HEK293 (cell line): Measurements from ENCODE around the gene SLC1A2.

ENCODE experiments used
- CTCF ChIA-PET: fragments of 350-600 bp; formaldehyde crosslinking; extraction: SDS; loops from one replicate; lab custom pipeline; 2021; ENCODE audit warnings: antibody characterized with exemption; lab: Yijun Ruan, JAX
- POLR2A ChIA-PET: fragments of 300-600 bp; formaldehyde crosslinking; extraction: SDS; loops from one replicate; lab custom pipeline; 2020; ENCODE audit warnings: antibody characterized with exemption, inconsistent platforms; lab: Yijun Ruan, JAX
- H3K27ac ChIP-seq: fragments of 200-500 bp; sonication (Bioruptor generic); 2 replicates; pipeline ENCODE4 v1.5.1; 2014; ENCODE audit warnings: low read depth, low read length, control low read depth, inconsistent platforms; ENCODE audit errors: extremely low read depth
- H3K36me3 ChIP-seq, 2 experiments: fragments of 200-500 bp in 1 of 2; sonication (Bioruptor generic) in 1 of 2; 1 replicate in 1 of 2; 2 replicates in 1 of 2; pipeline ENCODE4 v1.5.1; 2014 to 2017; ENCODE audit warnings: inconsistent platforms in 2 of 2, low read length in 2 of 2; ENCODE audit not compliant: control insufficient read depth in 2 of 2, insufficient read depth in 1 of 2
- H3K4me1 ChIP-seq: fragments of 200-500 bp; sonication (Bioruptor generic); 2 replicates; pipeline ENCODE4 v1.5.1; 2014; ENCODE audit warnings: mild to moderate bottlenecking, low read length, inconsistent platforms; ENCODE audit not compliant: control insufficient read depth, insufficient read depth
- H3K4me3 ChIP-seq: 2 replicates; pipeline ENCODE4 v1.5.1; 2011; ENCODE audit warnings: low read depth, mild to moderate bottlenecking, control low read depth, low read length, moderate library complexity
- H3K9me3 ChIP-seq: fragments of 200-500 bp; sonication (Bioruptor generic); 2 replicates; pipeline ENCODE4 v1.5.1; 2014; ENCODE audit warnings: low read depth, low read length, inconsistent platforms; ENCODE audit not compliant: control insufficient read depth, insufficient read depth
- BCL11A ChIP-seq: fragments of 450-650 bp; formaldehyde crosslinking; IDR thresholded peaks from 2 replicates; pipeline ENCODE4 v1.5.1; 2016; ENCODE audit warnings: low read depth, missing biosample characterization, missing genetic modification characterization
- PRDM1 ChIP-seq: fragments of 450-650 bp; formaldehyde crosslinking; IDR thresholded peaks from 2 replicates; pipeline ENCODE4; 2016; ENCODE audit warnings: missing biosample characterization, missing genetic modification characterization
- SALL2 ChIP-seq: fragments of 450-650 bp; formaldehyde crosslinking; IDR thresholded peaks from 2 replicates; pipeline ENCODE4 v1.5.0; 2017; ENCODE audit warnings: missing biosample characterization, mild to moderate bottlenecking, missing genetic modification characterization, borderline replicate concordance
- ZBTB21 ChIP-seq: fragments of 450-650 bp; formaldehyde crosslinking; IDR thresholded peaks from 2 replicates; pipeline ENCODE4 v1.5.1; 2017; ENCODE audit warnings: missing biosample characterization, missing genetic modification characterization
- ZBTB26 ChIP-seq: fragments of 450-650 bp; formaldehyde crosslinking; optimal IDR thresholded peaks from 2 replicates; pipeline ENCODE3; 2016; ENCODE audit warnings: missing biosample characterization, mild to moderate bottlenecking, missing genetic modification characterization
- ZBTB49 ChIP-seq: fragments of 450-650 bp; formaldehyde crosslinking; IDR thresholded peaks from 2 replicates; pipeline ENCODE4 v1.5.1; 2016; ENCODE audit warnings: missing biosample characterization, missing genetic modification characterization, low read depth
- ZFHX2 ChIP-seq: fragments of 450-650 bp; formaldehyde crosslinking; conservative IDR thresholded peaks from 2 replicates; pipeline ENCODE4 v1.5.1; 2016; ENCODE audit warnings: missing biosample characterization, missing genetic modification characterization
- ZNF174 ChIP-seq: fragments of 450-650 bp; formaldehyde crosslinking; IDR thresholded peaks from 2 replicates; pipeline ENCODE4 v1.5.0; 2017; ENCODE audit warnings: missing biosample characterization, mild to moderate bottlenecking, missing genetic modification characterization
- ZNF175 ChIP-seq: fragments of 450-650 bp; formaldehyde crosslinking; IDR thresholded peaks from 2 replicates; pipeline ENCODE4 v1.5.1; 2016; ENCODE audit warnings: missing biosample characterization, missing genetic modification characterization
- ZNF221 ChIP-seq: fragments of 450-650 bp; formaldehyde crosslinking; IDR thresholded peaks from 2 replicates; pipeline ENCODE4 v1.5.1; 2017; ENCODE audit warnings: missing biosample characterization, missing genetic modification characterization, borderline replicate concordance
- ZNF239 ChIP-seq: fragments of 450-650 bp; formaldehyde crosslinking; IDR thresholded peaks from 2 replicates; pipeline ENCODE4 v1.5.1; 2016; ENCODE audit warnings: missing biosample characterization, missing genetic modification characterization
- ZNF398 ChIP-seq: fragments of 450-650 bp; formaldehyde crosslinking; IDR thresholded peaks from 2 replicates; pipeline ENCODE4 v1.5.1; 2017; ENCODE audit warnings: missing biosample characterization, missing genetic modification characterization
- ZNF513 ChIP-seq: fragments of 450-650 bp; IDR thresholded peaks from 2 replicates; pipeline ENCODE4 v1.5.1; 2018; ENCODE audit warnings: missing biosample characterization, missing genetic modification characterization
- ZNF560 ChIP-seq: fragments of 450-650 bp; formaldehyde crosslinking; IDR thresholded peaks from 2 replicates; pipeline ENCODE4 v1.5.1; 2017; ENCODE audit warnings: missing biosample characterization, missing genetic modification characterization, borderline replicate concordance
- ZNF561 ChIP-seq: fragments of 450-650 bp; IDR thresholded peaks from 2 replicates; pipeline ENCODE4 v1.5.1; 2018; ENCODE audit warnings: missing biosample characterization, missing genetic modification characterization, borderline replicate concordance
- ZNF571 ChIP-seq: fragments of 450-650 bp; formaldehyde crosslinking; IDR thresholded peaks from 2 replicates; pipeline ENCODE4 v1.5.0; 2017; ENCODE audit warnings: missing biosample characterization, missing genetic modification characterization
- ZNF747 ChIP-seq: fragments of 450-650 bp; formaldehyde crosslinking; IDR thresholded peaks from 2 replicates; pipeline ENCODE4 v1.5.1; 2016; ENCODE audit warnings: missing biosample characterization, missing genetic modification characterization
- ZNF768 ChIP-seq: fragments of 450-650 bp; formaldehyde crosslinking; IDR thresholded peaks from 2 replicates; pipeline ENCODE4 v1.5.1; 2018; ENCODE audit warnings: missing biosample characterization, mild to moderate bottlenecking, missing genetic modification characterization
- ZSCAN30 ChIP-seq: fragments of 450-650 bp; IDR thresholded peaks from 2 replicates; pipeline ENCODE4 v1.5.1; 2018; ENCODE audit warnings: missing biosample characterization, mild to moderate bottlenecking, missing genetic modification characterization, moderate library complexity

SLC1A2 gene

GRCh38 chr11:35247863-35248262 lies 171.5 kb downstream of the SLC1A2 start:
- no peak overlapping the region for H3K4me3 ChIP-seq
- TF ChIP-seq ZNF239 (tag by site-specific recombination) (no peak), ZNF398 (no peak), ZSCAN30 (tag by site-specific recombination) (no peak), ZFHX2 (no peak), BCL11A (tag by site-specific recombination) (no peak), PRDM1 (no peak), ZNF747 (no peak), ZBTB26 (tag by site-specific recombination) (no peak), ZNF175 (tag by site-specific recombination) (no peak), ZNF221 (tag by site-specific recombination) (no peak), ZNF174 (tag by site-specific recombination) (no peak), ZNF513 (no peak)
- no peaks in the 10 kb centered on the region for H3K9me3 ChIP-seq
- ChIA-PET POLR2A (no interaction called here), CTCF (interaction anchor here (0.8 kb wide), 1 partner anchor 10 kb away, joined by 4 read pairs; no protein-coding TSS in a partner anchor)
- H3K27ac ChIP-seq, result no peak overlapping the region
- H3K4me1 ChIP-seq, result no peaks in the 10 kb centered on the region
- no peaks in the 10 kb centered on the region for H3K36me3 ChIP-seq

- TF ChIP-seq SALL2 (tag by site-specific recombination) (no peak), ZNF513 (no peak), ZNF571 (no peak), ZNF560 (tag by site-specific recombination) (no peak), ZNF561 (no peak)
- no peaks in the 10 kb centered on the region for H3K36me3 ChIP-seq
- ChIA-PET CTCF (interaction anchor here (0.6 to 0.8 kb wide), 2 partner anchors 10 to 1272 kb away, joined by 3 to 4 read pairs; no protein-coding TSS in a partner anchor), POLR2A (no interaction called here)
- H3K27ac ChIP-seq, result no peak overlapping the region
- H3K4me1 ChIP-seq, result no peaks in the 10 kb centered on the region
- no peak overlapping the region for H3K4me3 ChIP-seq
- no peaks in the 10 kb centered on the region for H3K9me3 ChIP-seq
Observed at GRCh38 chr11:35247428-35247827, 171.9 kb downstream of the SLC1A2 start.

GRCh38 chr11:35246745-35247144 lies 172.6 kb downstream of the SLC1A2 start:
- H3K9me3 ChIP-seq, result no peaks in the 10 kb centered on the region
- H3K27ac ChIP-seq, result no peak overlapping the region
- TF ChIP-seq ZBTB21 (tag by site-specific recombination), result no peak
- TF ChIP-seq PRDM1, result no peak
- no peak for TF ChIP-seq ZBTB49
- no peak for TF ChIP-seq ZNF768 (tag by site-specific recombination)
- POLR2A ChIA-PET, result no interaction called here
- H3K4me1 ChIP-seq, result no peaks in the 10 kb centered on the region
- CTCF ChIA-PET, result interaction anchor here (0.6 to 1.3 kb wide), 2 partner anchors 9 to 1272 kb away, joined by 3 to 5 read pairs; no protein-coding TSS in a partner anchor
- no peak overlapping the region for H3K4me3 ChIP-seq
- H3K36me3 ChIP-seq, result no peaks in the 10 kb centered on the region
